Kidney (tissue), 14 donors: Measurements from ENCODE around the gene ETNK1. TPM values are rescaled to one million over a fixed set of nuclear protein-coding genes. Genes with fewer than 3 reads are reported as not detected.
A peak's percentile ranks its signal among the peaks of the same experiment; 100 is the strongest.

Experiments used
- DNase-seq, 5 donors: peaks; one replicate each; pipeline ENCODE4 v3.0.0-alpha.2; 2013 to 2020
- FAIRE-seq: peaks from 2 replicates; lab custom pipeline; 2012; peaks lifted over from hg19 to GRCh38; lab: Jason Lieb, UNC
- H3K27ac ChIP-seq, 2 donors: one replicate each; pipeline ENCODE4 v1.7.0; 2013; ENCODE audit warnings: low read depth in 2 of 2, low read length in 2 of 2, inconsistent platforms in 1 of 2
- H3K27me3 ChIP-seq: one replicate; pipeline ENCODE4 v1.7.1; 2013; ENCODE audit warnings: low read length, inconsistent platforms; ENCODE audit not compliant: control insufficient read depth, insufficient read depth
- H3K36me3 ChIP-seq, 3 donors: one replicate each; pipeline versions ENCODE4 v1.7.0 to v1.7.1; 2013; ENCODE audit warnings: low read length in 3 of 3, control low read depth in 1 of 3, inconsistent platforms in 1 of 3; ENCODE audit not compliant: insufficient read depth in 3 of 3, control insufficient read depth in 2 of 3
- H3K4me1 ChIP-seq, 3 donors: one replicate each; pipeline versions ENCODE4 v1.7.0 to v1.7.1; 2013; ENCODE audit warnings: low read length in 3 of 3, inconsistent platforms in 1 of 3, low read depth in 1 of 3; ENCODE audit not compliant: control insufficient read depth in 2 of 3, insufficient read depth in 2 of 3
- H3K4me3 ChIP-seq, 3 donors: one replicate each; pipeline versions ENCODE4 v1.7.0 to v1.8.1; 2013; ENCODE audit warnings: low read length in 3 of 3, control low read depth in 1 of 3, inconsistent platforms in 1 of 3
- H3K9ac ChIP-seq, 3 donors: one replicate each; pipeline versions ENCODE4 v1.7.0 to v1.7.1; 2013; ENCODE audit warnings: low read length in 3 of 3, control low read depth in 1 of 3, inconsistent platforms in 1 of 3
- H3K9me3 ChIP-seq, 3 donors: one replicate each; pipeline versions ENCODE4 v1.7.0 to v1.7.1; 2013; ENCODE audit warnings: low read length in 3 of 3, control low read depth in 1 of 3, inconsistent platforms in 1 of 3; ENCODE audit not compliant: control insufficient read depth in 2 of 3, insufficient read depth in 1 of 3
- CTCF ChIP-seq: IDR thresholded peaks from 3 replicates; pipeline ENCODE4 v1.5.1; 2012; ENCODE audit warnings: mild to moderate bottlenecking, moderate library complexity, borderline replicate concordance; ENCODE audit not compliant: insufficient read depth; ENCODE audit errors: extremely low read depth
- intact Hi-C: fragments of 100-400 bp; cut with DNase I; formaldehyde crosslinking; loops from one replicate; pipeline ENCODE4 v1.11.1; 2022
- polyA plus RNA-seq: library from polyadenylated mRNA; stranded (reverse); fragments of 350-450 nt; fragmentation: Illumina TruSeq; extraction: RNeasy Lipid Tissue Mini Kit (QIAGEN cat#74804); gene quantifications from one replicate; pipeline ENCODE4 v1.2.3, GENCODE V29; 2014; ENCODE audit warnings: low read depth, low replicate concordance; ENCODE audit not compliant: insufficient read depth
- total RNA-seq: library from RNA; stranded (reverse); fragmentation: NEBNext Ultra II Directional; extraction: Animal tissue kit (Norgen Biotek cat#: 25700); gene quantifications from one replicate; pipeline ENCODE4 v1.2.1, GENCODE V29; 2021
- donor health status: control.
- donor health status: control.
- donor health status: control.
- donor health status: control.
- donor health status: control.
- donor health status: DM: yes; HTN: yes; CAD: no.
- donor health status: Normal renal cell carcinoma (clear cell type).

The ETNK1 gene
- total and polyA plus RNA-seq, 2 donors from 2014 or later, result 12.7 to 83.4 TPM

DNA sequence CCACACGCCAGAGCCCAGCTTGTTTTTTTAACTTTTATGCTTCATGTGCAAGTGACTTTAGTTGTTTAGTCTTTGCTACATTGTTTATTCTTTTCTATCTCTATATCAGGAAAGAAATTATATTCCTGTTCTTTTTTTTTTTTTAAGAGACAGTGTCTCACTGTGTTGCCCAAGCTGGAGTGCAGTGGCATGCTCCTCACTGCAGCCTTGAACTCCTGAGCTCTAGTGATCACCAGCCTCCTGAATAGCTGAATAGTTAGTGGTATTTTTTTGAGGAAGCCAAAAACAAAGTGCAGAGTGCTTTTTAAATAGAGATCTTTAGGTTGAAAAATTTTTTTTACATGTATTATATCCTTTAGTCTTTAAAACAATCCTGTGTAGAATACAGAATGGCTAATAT is 58.2 kb downstream of the ETNK1 start:
- FAIRE-seq, result no peak
- H3K36me3 ChIP-seq, result peaks cover 0 to 5% (median 0%) of the 10 kb centered on the region in 3 donors
- H3K9ac ChIP-seq, result no peak overlapping the region
- H3K4me1 ChIP-seq, result no peaks in the 10 kb centered on the region
- TF ChIP-seq CTCF, result no peak
- intact Hi-C loops, result no loop called here
- H3K4me3 ChIP-seq, result no peak overlapping the region
- no peak overlapping the region for H3K27ac ChIP-seq
- H3K9me3 ChIP-seq, result no peaks in the 10 kb centered on the region
- DNase-seq, result no peak
- no peaks in the 10 kb centered on the region for H3K27me3 ChIP-seq

DNA sequence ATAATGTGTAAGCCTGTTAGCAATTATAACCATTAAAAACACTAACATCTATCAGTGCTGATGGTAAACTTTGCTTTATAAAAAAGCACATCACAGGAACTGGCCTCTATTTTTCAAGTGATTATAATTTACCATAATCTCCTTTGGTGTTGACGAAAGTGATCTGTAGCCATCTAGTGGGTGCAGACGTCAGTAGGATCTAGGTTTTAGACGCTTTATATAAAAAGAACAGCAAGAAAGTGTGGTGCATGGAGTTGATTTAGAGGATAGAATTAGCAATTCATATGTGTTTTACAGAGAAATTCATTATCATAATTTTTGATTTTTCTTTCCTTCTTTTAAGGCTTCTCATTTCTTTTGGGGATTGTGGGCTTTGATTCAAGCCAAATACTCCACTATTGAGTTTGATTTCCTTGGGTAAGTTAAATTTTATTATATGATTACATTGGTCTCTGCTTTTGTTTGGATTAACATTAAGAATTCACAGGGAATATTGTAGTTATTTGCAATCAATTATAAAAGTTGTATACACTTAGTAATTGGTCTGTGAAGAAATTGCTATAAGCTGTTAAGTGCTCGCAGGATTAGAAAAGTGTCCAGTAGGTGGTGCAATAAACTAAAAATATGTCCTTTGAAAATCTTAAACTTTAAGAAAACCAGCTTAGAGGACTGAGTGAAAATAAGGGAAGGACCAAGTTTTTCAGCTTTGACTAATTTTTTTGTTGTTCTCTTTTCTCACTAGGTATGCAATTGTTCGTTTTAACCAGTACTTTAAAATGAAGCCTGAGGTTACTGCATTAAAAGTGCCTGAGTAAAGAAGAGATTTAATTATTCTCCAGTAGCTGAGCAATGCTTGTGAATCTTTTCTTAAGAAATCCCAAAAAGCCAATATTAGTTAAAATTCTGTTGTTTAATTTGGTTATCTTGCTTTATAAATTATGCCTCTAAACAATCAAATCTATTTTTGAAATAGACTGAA is 59.5 kb downstream of the ETNK1 start:
- no peaks in the 10 kb centered on the region for H3K9me3 ChIP-seq
- no peak overlapping the region for H3K4me3 ChIP-seq
- FAIRE-seq (peak; percentile 93), DNase-seq (peak in 2 of 5 donors; percentile 61 to 66)
- intact Hi-C loops, result no loop called here
- no peaks in the 10 kb centered on the region for H3K27me3 ChIP-seq
- H3K9ac ChIP-seq, result no peak overlapping the region
- H3K4me1 ChIP-seq, result no peaks in the 10 kb centered on the region
- peaks cover 0 to 2% (median 0%) of the 10 kb centered on the region in 3 donors for H3K36me3 ChIP-seq
- TF ChIP-seq CTCF, result peak; percentile 64
- H3K27ac ChIP-seq, result no peak overlapping the region

DNA sequence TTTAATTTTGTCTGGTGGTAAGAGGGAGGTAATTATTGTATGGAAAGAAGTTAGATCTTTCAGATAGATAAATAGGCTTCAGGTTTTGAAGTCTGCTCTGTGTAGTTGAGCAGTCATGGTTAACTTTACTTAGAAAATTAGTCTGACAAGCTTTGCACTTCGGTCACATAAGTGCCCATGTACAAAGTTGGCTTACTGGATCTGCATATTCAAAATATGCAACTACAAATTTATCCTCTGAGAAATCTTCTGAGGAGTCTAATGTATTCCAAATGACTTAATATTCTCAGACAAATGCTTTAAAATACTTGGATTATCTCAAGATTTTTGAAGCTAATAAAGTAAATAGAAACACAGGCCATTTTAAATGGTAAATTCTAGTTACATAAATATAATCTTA is 61.2 kb downstream of the ETNK1 start:
- H3K27me3 ChIP-seq, result no peaks in the 10 kb centered on the region
- no peak overlapping the region for H3K9ac ChIP-seq
- no peak for TF ChIP-seq CTCF
- H3K4me1 ChIP-seq, result no peaks in the 10 kb centered on the region
- H3K9me3 ChIP-seq, result no peaks in the 10 kb centered on the region
- intact Hi-C loops, result no loop called here
- no peak overlapping the region for H3K27ac ChIP-seq
- H3K36me3 ChIP-seq, result no peaks in the 10 kb centered on the region
- FAIRE-seq (no peak), DNase-seq (no peak)
- H3K4me3 ChIP-seq, result no peak overlapping the region
